Loucy (cell line): ENCODE results near the gene CCDC59.
A peak's percentile ranks its signal among the peaks of the same experiment; 100 is the strongest.

Source experiments
- H2AFZ ChIP-seq: fragments of 200-600 bp; sonication (generic); 2 replicates; pipeline ENCODE4 v1.6.0; 2016; ENCODE audit warnings: antibody characterized with exemption, mild to moderate bottlenecking, low read length, moderate library complexity
- H3F3A ChIP-seq: fragments of 200-600 bp; 2 replicates; pipeline ENCODE4 v1.6.0; 2016; ENCODE audit warnings: antibody characterized with exemption, low read depth, mild to moderate bottlenecking
- H3K27me3 ChIP-seq: fragments of 200-600 bp; sonication (generic); 2 replicates; pipeline ENCODE4 v1.6.1; 2014; ENCODE audit warnings: low read length, mild to moderate bottlenecking; ENCODE audit not compliant: insufficient read depth, poor library complexity, severe bottlenecking
- H3K36me3 ChIP-seq: fragments of 200-600 bp; sonication (generic); 2 replicates; pipeline ENCODE4 v1.6.1; 2016; ENCODE audit warnings: low read length; ENCODE audit not compliant: insufficient read depth
- H3K4me1 ChIP-seq: fragments of 200-600 bp; sonication (generic); 2 replicates; pipeline ENCODE4 v1.5.1; 2014; ENCODE audit warnings: low read length, mild to moderate bottlenecking; ENCODE audit not compliant: insufficient read depth, poor library complexity, severe bottlenecking
- H3K4me2 ChIP-seq: fragments of 200-600 bp; sonication (generic); 2 replicates; pipeline ENCODE4 v1.6.0; 2014; ENCODE audit warnings: antibody characterized with exemption, low read length, low read depth, mild to moderate bottlenecking; ENCODE audit not compliant: poor library complexity, severe bottlenecking
- H3K4me3 ChIP-seq: fragments of 200-600 bp; sonication (generic); 2 replicates; pipeline ENCODE4 v1.5.1; 2014; ENCODE audit warnings: low read length, mild to moderate bottlenecking, mixed read lengths; ENCODE audit not compliant: poor library complexity, severe bottlenecking
- H3K79me2 ChIP-seq: fragments of 200-600 bp; sonication (generic); 2 replicates; pipeline ENCODE4 v1.6.1; 2014; ENCODE audit warnings: low read length; ENCODE audit not compliant: insufficient read depth
- H3K9ac ChIP-seq: fragments of 200-600 bp; sonication (generic); 2 replicates; pipeline ENCODE4 v1.6.0; 2014; ENCODE audit warnings: mild to moderate bottlenecking, low read depth, low read length, moderate library complexity; ENCODE audit not compliant: poor library complexity, severe bottlenecking
- H3K9me2 ChIP-seq: fragments of 200-600 bp; sonication (generic); replicated peaks from 2 replicates; pipeline ENCODE4 v1.6.1; 2016; ENCODE audit warnings: low read depth, low read length, mixed read lengths
- H3K9me3 ChIP-seq: fragments of 200-600 bp; sonication (generic); 2 replicates; pipeline ENCODE4 v1.6.1; 2014; ENCODE audit warnings: mild to moderate bottlenecking, antibody characterized with exemption, low read length, low read depth; ENCODE audit not compliant: insufficient read depth
- H4K20me1 ChIP-seq: fragments of 200-600 bp; sonication (generic); 2 replicates; pipeline ENCODE4 v1.6.0; 2014; ENCODE audit warnings: antibody characterized with exemption, low read length, mild to moderate bottlenecking; ENCODE audit not compliant: insufficient read depth, poor library complexity, severe bottlenecking
- CTCF ChIP-seq: fragments of 200-600 bp; sonication (generic); conservative IDR thresholded peaks from 2 replicates; pipeline ENCODE4 v1.5.1; 2014; ENCODE audit warnings: mild to moderate bottlenecking, antibody characterized with exemption, low read length
- EZH2phosphoT487 ChIP-seq: fragments of 200-600 bp; IDR thresholded peaks from 2 replicates; pipeline ENCODE4 v1.6.1; 2018; ENCODE audit warnings: antibody characterized with exemption, mild to moderate bottlenecking, moderate library complexity, borderline replicate concordance

Gene CCDC59

GRCh38 chr12:82329508-82329907 lies 28.7 kb downstream of the CCDC59 start:
- TF ChIP-seq EZH2phosphoT487 = no peak
- TF ChIP-seq CTCF = no peak
- no peak overlapping the region for H3K4me2 ChIP-seq
- no peak overlapping the region for H2AFZ ChIP-seq
- no peaks in the 10 kb centered on the region for H3K27me3 ChIP-seq
- no peaks in the 10 kb centered on the region for H4K20me1 ChIP-seq
- no peaks in the 10 kb centered on the region for H3K9me2 ChIP-seq
- H3F3A ChIP-seq = no peaks in the 10 kb centered on the region
- H3K79me2 ChIP-seq = no peaks in the 10 kb centered on the region
- no peaks in the 10 kb centered on the region for H3K36me3 ChIP-seq
- no peak overlapping the region for H3K4me3 ChIP-seq
- H3K4me1 ChIP-seq = peaks cover 4% of the 10 kb centered on the region
- no peaks in the 10 kb centered on the region for H3K9me3 ChIP-seq
- no peak overlapping the region for H3K9ac ChIP-seq

GRCh38 chr12:82327861-82328260 lies 30.3 kb downstream of the CCDC59 start:
- H3K4me2 ChIP-seq = no peak overlapping the region
- no peak for TF ChIP-seq CTCF
- TF ChIP-seq EZH2phosphoT487 = no peak
- H3K9me2 ChIP-seq = no peaks in the 10 kb centered on the region

GRCh38 chr12:82326905-82327503 lies 31.2 kb downstream of the CCDC59 start:
- H3F3A ChIP-seq = no peaks in the 10 kb centered on the region
- H3K9me2 ChIP-seq = no peaks in the 10 kb centered on the region
- H4K20me1 ChIP-seq = no peaks in the 10 kb centered on the region
- H3K9ac ChIP-seq = no peak overlapping the region
- no peaks in the 10 kb centered on the region for H3K36me3 ChIP-seq
- H3K79me2 ChIP-seq = no peaks in the 10 kb centered on the region
- TF ChIP-seq EZH2phosphoT487 = no peak
- TF ChIP-seq CTCF = peak; percentile 72
- no peak overlapping the region for H2AFZ ChIP-seq
- H3K4me1 ChIP-seq = peaks cover 4% of the 10 kb centered on the region
- no peaks in the 10 kb centered on the region for H3K9me3 ChIP-seq
- H3K4me3 ChIP-seq = no peak overlapping the region
- no peak overlapping the region for H3K4me2 ChIP-seq
- H3K27me3 ChIP-seq = no peaks in the 10 kb centered on the region

More at GRCh38 chr12:82327861-82328260, 30.3 kb downstream of the CCDC59 start:
- Histone ChIP-seq H3K27me3 (no peaks in the 10 kb centered on the region), H4K20me1 (no peaks in the 10 kb centered on the region), H3K36me3 (no peaks in the 10 kb centered on the region), H3K9me3 (no peaks in the 10 kb centered on the region), H3F3A (no peaks in the 10 kb centered on the region), H3K4me1 (peaks cover 4% of the 10 kb centered on the region), H3K79me2 (no peaks in the 10 kb centered on the region), H3K9ac (no peak overlapping the region), H2AFZ (no peak overlapping the region), H3K4me3 (no peak overlapping the region)
